Endothelial cell of umbilical vein (primary cell): ENCODE data around the gene STK38L. TPM values are rescaled to one million over a fixed set of nuclear protein-coding genes. Genes with fewer than 3 reads are reported as not detected.

ENCODE experiments used
- BruUV-seq: library from RNA; stranded (reverse); fragments of 400-500 nt; replicated peaks from 2 replicates; lab custom pipeline; 2021; lab: Mats Ljungman, UMichigan
- CTCF ChIA-PET: fragments of 300-600, 350-600 bp; sonication (Branson Sonifier 250); formaldehyde crosslinking; loops from one replicate; lab custom pipeline; 2021; ENCODE audit warnings: antibody characterized with exemption, inconsistent platforms; lab: Charles Lee
- POLR2A ChIA-PET: fragments of 300-600, 350-600 bp; sonication (Branson Sonifier 250); formaldehyde crosslinking; loops from one replicate; lab custom pipeline; 2021; ENCODE audit warnings: antibody characterized with exemption, inconsistent platforms; lab: Charles Lee
- DNase-seq: peaks from one replicate; pipeline ENCODE4 v3.0.0-alpha.2; 2011; ENCODE audit warnings: low read depth, low spot score
- FAIRE-seq: peaks from 2 replicates; lab custom pipeline; 2011; peaks lifted over from hg19 to GRCh38; lab: Jason Lieb, UNC
- H2AFZ ChIP-seq: 2 replicates; pipeline ENCODE4 v1.6.0; 2012; ENCODE audit warnings: low read depth, low read length, control low read depth, inconsistent platforms
- H3K27ac ChIP-seq: 2 replicates; pipeline ENCODE4 v1.5.1; 2011; ENCODE audit warnings: low read depth, mild to moderate bottlenecking, control low read depth, low read length, moderate library complexity; ENCODE audit not compliant: insufficient read depth
- H3K27me3 ChIP-seq, 2 experiments: 2 replicates each; pipeline versions ENCODE4 v1.6.0 to v1.6.1; 2011; ENCODE audit warnings: low read length in 2 of 2, mixed read lengths in 1 of 2; ENCODE audit not compliant: control insufficient read depth in 2 of 2, insufficient read depth in 2 of 2
- H3K36me3 ChIP-seq, 2 experiments: 2 replicates in 1 of 2; 3 replicates in 1 of 2; pipeline ENCODE4 v1.5.1; 2011; ENCODE audit warnings: low read length in 2 of 2, mild to moderate bottlenecking in 1 of 2, moderate library complexity in 1 of 2; ENCODE audit not compliant: control insufficient read depth in 2 of 2, insufficient read depth in 2 of 2; ENCODE audit errors: extremely low read depth in 1 of 2
- H3K4me1 ChIP-seq: 3 replicates; pipeline ENCODE4 v1.5.1; 2011; ENCODE audit warnings: mild to moderate bottlenecking, low read length; ENCODE audit not compliant: control insufficient read depth, insufficient read depth; ENCODE audit errors: extremely low read depth
- H3K4me2 ChIP-seq: 2 replicates; pipeline ENCODE4 v1.6.1; 2011; ENCODE audit warnings: low read length, control low read depth, mixed read lengths; ENCODE audit not compliant: insufficient read depth
- H3K4me3 ChIP-seq, 3 experiments: fragments of 200-600 bp in 1 of 3; sonication (generic), shearing (Covaris generic) in 1 of 3; replicated peaks in 1 of 3; 2 replicates each; pipeline ENCODE4 v1.5.1; 2011 to 2016; ENCODE audit warnings: control low read depth in 3 of 3, low read length in 3 of 3, mild to moderate bottlenecking in 2 of 3, inconsistent platforms in 1 of 3, low read depth in 1 of 3, moderate library complexity in 1 of 3; ENCODE audit not compliant: insufficient read depth in 1 of 3
- H3K79me2 ChIP-seq: 2 replicates; pipeline ENCODE4 v1.6.0; 2012; ENCODE audit warnings: low read length, inconsistent platforms; ENCODE audit not compliant: control insufficient read depth, insufficient read depth
- H3K9ac ChIP-seq: replicated peaks from 2 replicates; pipeline ENCODE3; 2011; ENCODE audit warnings: low read length, control low read depth; ENCODE audit not compliant: insufficient read depth; ENCODE audit errors: extremely low read depth
- H3K9me1 ChIP-seq: replicated peaks from 3 replicates; pipeline ENCODE4 v1.6.0; 2011; ENCODE audit warnings: mild to moderate bottlenecking, low read length; ENCODE audit not compliant: control insufficient read depth, insufficient read depth; ENCODE audit errors: extremely low read depth
- H3K9me3 ChIP-seq: replicated peaks from 2 replicates; pipeline ENCODE4 v1.5.1; 2012; ENCODE audit warnings: low read length, inconsistent platforms; ENCODE audit not compliant: control insufficient read depth, insufficient read depth
- H4K20me1 ChIP-seq: replicated peaks from 2 replicates; pipeline ENCODE3; 2011; ENCODE audit warnings: mild to moderate bottlenecking, low read length; ENCODE audit not compliant: control insufficient read depth, insufficient read depth; ENCODE audit errors: extremely low read depth
- CTCF ChIP-seq, 2 donors: IDR thresholded peaks; 1 replicate in 1 of 2; 2 replicates in 1 of 2; pipeline ENCODE4 v1.5.1; 2011; ENCODE audit warnings: low read length in 2 of 2, mild to moderate bottlenecking in 2 of 2, moderate library complexity in 2 of 2, control low read depth in 1 of 2, inconsistent platforms in 1 of 2, low read depth in 1 of 2; ENCODE audit not compliant: insufficient read depth in 1 of 2; ENCODE audit errors: extremely low read depth in 1 of 2
- EZH2 ChIP-seq: IDR thresholded peaks from 2 replicates; pipeline ENCODE4 v1.6.1; 2012; ENCODE audit warnings: borderline replicate concordance, low read depth, mild to moderate bottlenecking, moderate library complexity, low read length, inconsistent platforms; ENCODE audit not compliant: severe bottlenecking
- FOS ChIP-seq: IDR thresholded peaks from 2 replicates; pipeline ENCODE4 v1.6.1; 2011; ENCODE audit warnings: mild to moderate bottlenecking, low read length, moderate library complexity, borderline replicate concordance; ENCODE audit not compliant: insufficient read depth
- GATA2 ChIP-seq: IDR thresholded peaks from 2 replicates; pipeline ENCODE4 v1.7.0; 2011; ENCODE audit warnings: low read depth, mild to moderate bottlenecking, moderate library complexity, mixed read lengths, low read length; ENCODE audit not compliant: insufficient read length, insufficient read depth
- JUN ChIP-seq: IDR thresholded peaks from 2 replicates; pipeline ENCODE4 v1.6.1; 2011; ENCODE audit warnings: borderline replicate concordance, low read depth; ENCODE audit not compliant: insufficient read length, insufficient read depth
- MAX ChIP-seq: IDR thresholded peaks from 2 replicates; pipeline ENCODE4 v1.6.1; 2011; ENCODE audit not compliant: insufficient read depth, insufficient read length
- MYC ChIP-seq: IDR thresholded peaks from one replicate; pipeline ENCODE4 v1.6.1; 2011; ENCODE audit warnings: mild to moderate bottlenecking, low read depth, low read length
- POLR2A ChIP-seq: IDR thresholded peaks from 2 replicates; pipeline ENCODE4 v1.6.1; 2012; ENCODE audit warnings: low read depth, mild to moderate bottlenecking, control low read depth, low read length
- POLR2AphosphoS5 ChIP-seq: IDR thresholded peaks from 2 replicates; pipeline ENCODE4 v1.6.1; 2012; ENCODE audit warnings: low read depth, mild to moderate bottlenecking, control low read depth, low read length, moderate library complexity; ENCODE audit not compliant: insufficient read depth
- dilution Hi-C: fragments of 300-500 bp; cut with MboI; formaldehyde crosslinking; loops from one replicate; pipeline ENCODE4 v1.15.0; 2019; ENCODE audit warnings: low sequenced_read_pairs; ENCODE audit not compliant: extremely low pct_ligation_motif_present
- intact Hi-C: fragments of 100-400 bp; cut with micrococcal nuclease; formaldehyde crosslinking; loops from one replicate; pipeline ENCODE4 v1.10.0; 2022
- polyA plus RNA-seq, 4 experiments: library from polyadenylated mRNA; depleted of rRNA in 3 of 4; stranded (reverse) in 3 of 4; unstranded in 1 of 4; fragments of >200 nt; gene quantifications; 2 replicates each; pipeline versions ENCODE4 v1.2.1 to v1.2.3, GENCODE V29; 2011 to 2012; ENCODE audit warnings: missing spikeins in 1 of 4
- total RNA-seq: library from RNA; stranded (reverse); gene quantifications from 2 replicates; pipeline ENCODE4 v1.2.3, GENCODE V29; 2021

STK38L gene
- total and polyA plus RNA-seq, 2 donors (not counting 3 experiments of a cell fraction or from before 2014, with no cell fraction given): 14.7 to 58.4 TPM

- CTCF ChIA-PET: interaction anchor here (1.0 to 1.8 kb wide), 4 partner anchors 8 to 282 kb away, joined by 3 to 11 read pairs (median 5); no protein-coding TSS in a partner anchor
- POLR2A ChIA-PET: no interaction called here
- Histone ChIP-seq H3K27ac (no peak overlapping the region), H3K4me1 (peaks cover 14% of the 10 kb centered on the region), H3K9me3 (no peaks in the 10 kb centered on the region), H3K79me2 (peaks cover 4% of the 10 kb centered on the region), H2AFZ (no peak overlapping the region), H3K9ac (no peak overlapping the region), H3K4me2 (no peak overlapping the region), H4K20me1 (no peaks in the 10 kb centered on the region), H3K36me3 (peaks cover 0 to 13% of the 10 kb centered on the region in 2 experiments), H3K4me3 (no peak overlapping the region), H3K9me1 (no peaks in the 10 kb centered on the region), H3K27me3 (no peaks in the 10 kb centered on the region)
- DNase-seq (peak; percentile 56), FAIRE-seq (no peak)
- no peak for TF ChIP-seq CTCF (IDR thresholded peaks at IDR 0.05; ENCODE audit: extremely low read depth in 1 of 2, insufficient read depth in 1 of 2, low read depth in 1 of 2, low read length in 2 of 2)
- no peak for TF ChIP-seq MAX
- intact Hi-C loops (loop anchor here (10.0 kb wide), 1 partner anchor 363 kb away; the partner anchor contains the start of genes FGFR1OP2 and INTS13), dilution Hi-C loops (no loop called here)
- no TSS peak for BruUV-seq
These were observed 53.5 kb downstream of the STK38L start for GRCh38 chr12:27297566-27297965.

- Histone ChIP-seq H3K9me3 (no peaks in the 10 kb centered on the region), H3K36me3 (peaks cover 2 to 17% of the 10 kb centered on the region in 2 experiments), H3K27me3 (no peaks in the 10 kb centered on the region), H3K4me2 (no peak overlapping the region), H3K4me3 (no peak overlapping the region), H2AFZ (no peak overlapping the region), H3K79me2 (peaks cover 4% of the 10 kb centered on the region), H3K27ac (no peak overlapping the region), H3K9ac (no peak overlapping the region), H4K20me1 (no peaks in the 10 kb centered on the region), H3K4me1 (peaks cover 3% of the 10 kb centered on the region), H3K9me1 (no peaks in the 10 kb centered on the region)
- no peak for FAIRE-seq
- no TSS peak for BruUV-seq
- DNase-seq: no peak
- ChIA-PET POLR2A (no interaction called here), CTCF (no interaction called here)
- TF ChIP-seq MAX: no peak
- no peak for TF ChIP-seq JUN
- no peak for TF ChIP-seq FOS
- TF ChIP-seq EZH2: no peak
- no peak for TF ChIP-seq GATA2
- no peak for TF ChIP-seq MYC
- TF ChIP-seq POLR2A: no peak
- no peak for TF ChIP-seq POLR2AphosphoS5
- no peak for TF ChIP-seq CTCF (IDR thresholded peaks at IDR 0.05; ENCODE audit: extremely low read depth in 1 of 2, insufficient read depth in 1 of 2, low read depth in 1 of 2, low read length in 2 of 2)
- dilution Hi-C loops (no loop called here), intact Hi-C loops (loop anchor here (10.0 kb wide), 1 partner anchor 364 kb away; the partner anchor contains the start of genes FGFR1OP2 and INTS13)
These were observed 55.0 kb downstream of the STK38L start for GRCh38 chr12:27299102-27299501.
